GM15510 (cell line): ENCODE measurements around the gene DRC7.

Experiments used
- POLR2A ChIP-seq: IDR thresholded peaks from 3 replicates; pipeline ENCODE4 v1.6.1; 2011; ENCODE audit warnings: borderline replicate concordance; ENCODE audit not compliant: insufficient read length; ENCODE audit errors: extremely low read depth

Gene DRC7

GRCh38 chr16:57736419-57737351 is 42.1 kb downstream of the DRC7 start:
- no peak for TF ChIP-seq POLR2A

GRCh38 chr16:57738844-57739243 is 44.2 kb downstream of the DRC7 start:
- no peak for TF ChIP-seq POLR2A

- TF ChIP-seq POLR2A, result no peak
Measured at GRCh38 chr16:57739756-57740422, 45.3 kb downstream of the DRC7 start.

GRCh38 chr16:57740423-57741071 is 45.9 kb downstream of the DRC7 start:
- no peak for TF ChIP-seq POLR2A

- no peak for TF ChIP-seq POLR2A
Measured at GRCh38 chr16:57741660-57742191, 47.1 kb downstream of the DRC7 start.

- no peak for TF ChIP-seq POLR2A
Measured at GRCh38 chr16:57742543-57742942, 47.9 kb downstream of the DRC7 start.

- TF ChIP-seq POLR2A, result no peak
Measured at GRCh38 chr16:57743458-57743857, 48.9 kb downstream of the DRC7 start.

DNA sequence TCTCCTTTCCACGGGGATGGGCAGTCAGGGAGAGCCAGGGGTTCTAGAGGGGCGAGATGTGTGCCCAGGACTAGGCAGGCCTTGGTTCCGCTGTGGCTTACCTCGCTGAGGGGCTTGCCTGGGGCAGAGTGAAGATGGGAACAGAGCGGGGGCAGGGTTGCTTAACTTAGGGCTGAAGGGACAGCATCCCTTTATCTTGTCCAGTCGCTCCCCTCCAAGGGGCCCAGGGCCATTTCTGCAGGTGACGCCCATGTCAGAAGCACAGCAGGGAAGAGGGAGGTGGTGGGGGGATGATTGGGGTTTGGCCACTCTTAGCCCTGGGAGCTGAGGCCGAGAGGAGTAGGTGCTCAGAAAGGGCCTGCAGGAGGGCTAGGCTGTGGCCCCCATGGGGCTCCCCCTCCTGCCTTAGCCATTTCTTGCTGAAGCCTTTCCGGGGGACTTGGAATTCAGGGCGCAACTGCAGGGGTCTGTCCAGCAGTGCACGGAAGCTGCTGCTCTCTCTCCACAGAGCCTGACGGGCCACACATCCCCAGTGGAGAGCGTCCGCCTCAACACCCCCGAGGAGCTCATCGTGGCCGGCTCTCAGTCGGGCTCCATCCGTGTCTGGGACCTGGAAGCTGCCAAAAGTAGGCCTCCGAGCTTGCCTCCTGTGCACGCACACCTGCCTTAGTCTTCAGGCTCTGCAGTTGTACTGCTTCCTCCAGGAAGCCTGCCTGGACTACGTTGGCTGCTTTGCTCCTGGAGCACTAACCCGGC is 49.5 kb downstream of the DRC7 start:
- no peak for TF ChIP-seq POLR2A

DNA sequence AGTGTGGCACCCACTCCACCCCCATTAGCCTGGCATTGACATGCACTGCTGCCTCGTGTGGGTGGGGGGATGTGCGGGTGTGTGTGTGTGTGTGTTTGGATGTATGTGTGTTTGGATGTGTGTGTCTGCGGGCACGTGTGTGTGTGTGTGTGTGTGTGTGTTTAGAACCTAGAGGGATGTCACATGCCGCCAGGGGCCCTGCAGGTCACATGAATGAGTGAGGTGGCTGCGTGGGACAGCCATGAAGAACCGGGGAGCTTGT is 50.0 kb downstream of the DRC7 start:
- no peak for TF ChIP-seq POLR2A

DNA sequence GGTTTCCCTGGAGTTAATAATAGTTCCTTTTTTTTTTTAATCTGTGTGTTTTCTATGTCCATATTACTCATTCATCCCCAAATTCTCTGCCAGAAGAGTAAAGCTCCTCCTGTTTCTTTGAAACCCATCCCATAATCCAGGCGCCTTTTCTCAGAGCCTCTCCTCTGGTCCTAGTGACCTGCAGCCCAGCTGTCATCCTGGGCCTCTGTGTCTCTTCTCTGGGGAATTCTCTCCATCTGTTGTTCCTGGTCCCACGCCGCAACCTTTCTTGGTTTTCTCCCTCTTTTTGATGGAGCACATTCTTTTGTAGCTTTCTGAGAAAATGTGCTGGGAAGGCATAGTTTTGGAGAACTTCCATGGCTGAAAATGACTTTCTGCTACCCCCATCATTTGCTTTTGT is 51.2 kb downstream of the DRC7 start:
- TF ChIP-seq POLR2A, result no peak

GRCh38 chr16:57747091-57747490 is 52.5 kb downstream of the DRC7 start:
- no peak for TF ChIP-seq POLR2A

GRCh38 chr16:57747496-57747895 is 52.9 kb downstream of the DRC7 start:
- TF ChIP-seq POLR2A, result no peak

DNA sequence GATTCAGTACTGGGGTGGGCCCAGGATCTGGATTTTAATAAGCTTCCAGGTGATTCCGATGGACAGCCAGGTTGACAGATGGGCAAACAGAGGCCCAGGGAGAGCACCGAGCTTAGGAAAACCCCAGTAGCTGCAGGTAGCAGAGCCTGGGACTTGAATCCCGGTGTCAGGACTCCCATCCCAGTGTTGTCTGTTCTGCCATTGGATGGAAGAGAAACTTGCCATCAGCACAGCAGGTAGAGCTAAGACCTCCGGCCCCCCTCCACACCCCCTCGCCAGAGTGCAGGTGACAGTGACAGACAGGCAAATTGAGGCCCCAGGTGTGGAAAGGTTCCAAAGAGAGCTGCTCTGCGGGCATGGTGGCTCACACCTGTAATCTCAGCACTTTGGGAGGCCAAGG is 53.4 kb downstream of the DRC7 start:
- TF ChIP-seq POLR2A, result no peak

DNA sequence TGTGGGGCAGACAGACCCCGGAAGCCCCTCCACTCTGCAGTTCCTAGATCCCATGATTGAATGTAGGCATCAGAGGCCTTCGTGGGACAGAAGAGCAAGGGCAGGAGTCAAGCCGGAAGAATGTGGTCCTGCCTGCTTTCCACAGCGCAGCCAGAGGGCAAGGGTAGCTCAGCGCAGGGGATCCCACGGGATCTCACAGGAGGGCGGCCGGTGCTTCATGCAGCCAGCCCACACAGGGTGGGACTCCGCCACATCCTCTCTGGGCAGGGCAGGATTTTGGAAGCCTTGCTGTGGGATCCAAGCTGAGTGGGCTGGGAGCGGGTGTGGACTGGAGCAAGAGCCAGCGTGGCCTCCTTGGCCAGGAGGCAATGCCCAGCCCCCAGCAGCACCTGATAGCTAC is 54.0 kb downstream of the DRC7 start:
- no peak for TF ChIP-seq POLR2A
